Retinal pigment epithelial cell (primary cell): ENCODE data around the gene GJA4.

Experiments used
- DNase-seq: peaks from one replicate; pipeline ENCODE4 v3.0.0-alpha.2; 2010; ENCODE audit warnings: low read depth
- H3K4me3 ChIP-seq: 2 replicates; pipeline ENCODE4 v1.5.1; 2011; ENCODE audit warnings: mild to moderate bottlenecking, low read length, control low read depth, moderate library complexity
- TF ChIP-seq, protein P1 (sequence below): conservative IDR thresholded peaks from 2 replicates; pipeline ENCODE4 v1.5.1; 2011; ENCODE audit warnings: low read depth, low read length, control low read depth, inconsistent platforms

The GJA4 gene

GRCh38 chr1:34792424-34792823, 375 bp upstream of the GJA4 start:
- no peak overlapping the region for H3K4me3 ChIP-seq
- TF ChIP-seq, protein P1, sequence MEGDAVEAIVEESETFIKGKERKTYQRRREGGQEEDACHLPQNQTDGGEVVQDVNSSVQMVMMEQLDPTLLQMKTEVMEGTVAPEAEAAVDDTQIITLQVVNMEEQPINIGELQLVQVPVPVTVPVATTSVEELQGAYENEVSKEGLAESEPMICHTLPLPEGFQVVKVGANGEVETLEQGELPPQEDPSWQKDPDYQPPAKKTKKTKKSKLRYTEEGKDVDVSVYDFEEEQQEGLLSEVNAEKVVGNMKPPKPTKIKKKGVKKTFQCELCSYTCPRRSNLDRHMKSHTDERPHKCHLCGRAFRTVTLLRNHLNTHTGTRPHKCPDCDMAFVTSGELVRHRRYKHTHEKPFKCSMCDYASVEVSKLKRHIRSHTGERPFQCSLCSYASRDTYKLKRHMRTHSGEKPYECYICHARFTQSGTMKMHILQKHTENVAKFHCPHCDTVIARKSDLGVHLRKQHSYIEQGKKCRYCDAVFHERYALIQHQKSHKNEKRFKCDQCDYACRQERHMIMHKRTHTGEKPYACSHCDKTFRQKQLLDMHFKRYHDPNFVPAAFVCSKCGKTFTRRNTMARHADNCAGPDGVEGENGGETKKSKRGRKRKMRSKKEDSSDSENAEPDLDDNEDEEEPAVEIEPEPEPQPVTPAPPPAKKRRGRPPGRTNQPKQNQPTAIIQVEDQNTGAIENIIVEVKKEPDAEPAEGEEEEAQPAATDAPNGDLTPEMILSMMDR = no peak
- DNase-seq = no peak

DNA sequence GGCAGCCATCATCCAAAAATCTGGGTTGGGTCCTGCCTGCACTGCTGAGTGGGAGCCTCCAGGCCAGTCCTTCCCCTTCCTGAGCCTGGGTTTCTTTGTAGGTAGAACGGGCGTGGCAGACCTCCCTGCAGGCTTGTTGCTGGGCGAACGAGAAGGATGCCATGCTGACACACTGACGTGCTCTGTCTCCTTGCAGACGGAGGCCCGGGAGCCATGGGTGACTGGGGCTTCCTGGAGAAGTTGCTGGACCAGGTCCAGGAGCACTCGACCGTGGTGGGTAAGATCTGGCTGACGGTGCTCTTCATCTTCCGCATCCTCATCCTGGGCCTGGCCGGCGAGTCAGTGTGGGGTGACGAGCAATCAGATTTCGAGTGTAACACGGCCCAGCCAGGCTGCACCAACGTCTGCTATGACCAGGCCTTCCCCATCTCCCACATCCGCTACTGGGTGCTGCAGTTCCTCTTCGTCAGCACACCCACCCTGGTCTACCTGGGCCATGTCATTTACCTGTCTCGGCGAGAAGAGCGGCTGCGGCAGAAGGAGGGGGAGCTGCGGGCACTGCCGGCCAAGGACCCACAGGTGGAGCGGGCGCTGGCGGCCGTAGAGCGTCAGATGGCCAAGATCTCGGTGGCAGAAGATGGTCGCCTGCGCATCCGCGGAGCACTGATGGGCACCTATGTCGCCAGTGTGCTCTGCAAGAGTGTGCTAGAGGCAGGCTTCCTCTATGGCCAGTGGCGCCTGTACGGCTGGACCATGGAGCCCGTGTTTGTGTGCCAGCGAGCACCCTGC, 1.4 kb downstream of the GJA4 start:
- DNase-seq = no peak
- no peak overlapping the region for H3K4me3 ChIP-seq
- TF ChIP-seq, protein P1 = no peak

GRCh38 chr1:34794790-34795180, 2.0 kb downstream of the GJA4 start:
- TF ChIP-seq, protein P1 = no peak

DNA sequence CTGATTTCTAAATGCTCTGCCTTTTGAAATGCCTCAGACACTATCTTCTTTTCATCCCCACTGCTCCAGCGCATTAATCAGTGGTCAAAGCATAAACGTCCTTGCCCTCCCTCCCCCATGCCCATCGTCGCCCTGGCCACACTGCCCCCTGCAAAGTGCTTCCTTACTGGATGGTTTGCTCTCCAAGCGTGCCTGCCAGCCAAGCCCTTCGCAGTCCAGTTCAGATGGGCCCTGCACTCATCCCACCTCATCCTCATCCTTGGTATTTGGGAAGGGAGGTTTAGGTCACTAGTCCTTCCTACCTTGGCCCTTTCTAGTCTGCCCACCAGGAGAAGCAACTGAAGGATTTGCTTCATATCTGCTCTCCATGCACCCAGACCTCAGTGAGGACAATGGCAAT, 3.1 kb downstream of the GJA4 start:
- DNase-seq = no peak
- TF ChIP-seq, protein P1 = no peak
- no peak overlapping the region for H3K4me3 ChIP-seq

More at GRCh38 chr1:34794790-34795180, 2.0 kb downstream of the GJA4 start:
- H3K4me3 ChIP-seq = no peak overlapping the region
- no peak for DNase-seq

DNA sequence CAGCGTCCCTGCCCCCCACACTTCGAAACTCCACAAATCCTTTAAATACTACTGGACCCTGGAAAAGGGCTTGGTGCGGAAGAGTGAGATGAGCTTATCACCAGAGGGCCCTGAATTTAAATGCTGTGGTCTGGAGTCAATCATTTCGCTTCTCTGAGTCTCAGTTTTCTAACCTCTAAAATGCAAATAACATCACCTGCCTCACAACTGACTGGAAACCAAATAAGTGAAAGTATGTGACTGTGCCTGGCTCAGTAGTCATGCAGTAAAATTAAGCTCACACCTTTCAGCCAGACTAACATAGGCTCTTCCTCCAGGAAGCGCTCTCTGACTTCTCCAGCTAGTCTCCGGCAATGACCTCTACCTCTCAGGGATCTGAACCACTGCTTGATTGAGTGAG, 4.2 kb downstream of the GJA4 start:
- no peak for DNase-seq
- H3K4me3 ChIP-seq = no peak overlapping the region
- TF ChIP-seq, protein P1 = no peak

DNA sequence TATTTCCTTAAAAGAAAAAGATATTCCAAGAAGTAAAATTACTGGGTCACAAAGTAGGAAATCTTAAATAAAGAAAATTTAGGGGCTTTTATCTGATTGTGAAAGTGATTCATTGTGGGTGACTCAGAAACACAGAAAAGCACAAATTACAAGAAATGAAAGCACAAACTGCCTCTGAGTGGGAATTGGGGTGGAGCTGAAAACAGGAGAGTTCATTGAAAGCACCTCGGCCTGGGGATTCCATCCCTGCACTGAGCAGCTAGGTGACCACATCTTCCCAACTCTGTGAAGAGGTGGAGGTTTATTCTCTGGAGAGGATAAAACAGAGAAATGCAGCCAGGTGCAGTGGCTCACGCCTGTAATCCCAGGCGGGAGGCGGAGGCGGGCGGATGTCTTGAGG, 7.4 kb downstream of the GJA4 start:
- TF ChIP-seq, protein P1 = no peak
- H3K4me3 ChIP-seq = no peak overlapping the region
- DNase-seq = no peak

DNA sequence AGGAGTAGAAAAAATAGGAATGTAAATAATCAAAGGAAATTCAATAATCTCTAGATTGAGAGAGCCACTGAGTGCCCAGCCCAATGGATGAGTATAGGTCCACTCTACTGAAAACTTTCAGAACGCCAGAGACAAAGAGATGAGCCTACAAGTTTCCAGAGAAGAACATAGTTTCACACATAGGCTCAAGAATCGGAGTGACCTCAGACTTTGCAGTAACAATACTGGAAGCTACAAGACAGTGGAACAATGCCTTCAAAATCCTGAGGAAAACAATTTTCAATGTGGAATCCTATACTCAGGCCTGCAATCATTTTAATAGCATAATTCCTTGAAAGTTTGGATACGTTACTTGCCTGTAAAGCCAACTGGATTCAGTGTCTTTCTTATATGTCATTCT, 11.0 kb downstream of the GJA4 start:
- TF ChIP-seq, protein P1 = no peak
- DNase-seq = no peak
- no peak overlapping the region for H3K4me3 ChIP-seq
